SK-N-MC (cell line): Measurements from ENCODE around the gene EIF3F.
A peak's percentile ranks its signal among the peaks of the same experiment; 100 is the strongest.

ENCODE experiments used
- DNase-seq: peaks from one replicate; pipeline ENCODE4 v3.0.0-alpha.2; 2011; ENCODE audit warnings: low read depth, low spot score
- H3K27ac ChIP-seq: fragments of 200-600 bp; sonication (generic); 2 replicates; pipeline ENCODE4 v1.5.1; 2016; ENCODE audit warnings: mixed run types
- H3K36me3 ChIP-seq: fragments of 200-600 bp; sonication (generic); 2 replicates; pipeline ENCODE4 v1.6.1; 2017; ENCODE audit warnings: antibody characterized with exemption, low read length, mixed read lengths; ENCODE audit not compliant: insufficient read depth
- H3K4me3 ChIP-seq: fragments of 200-600 bp; sonication (generic); 2 replicates; pipeline ENCODE4 v1.5.1; 2016
- H3K9ac ChIP-seq: fragments of 200-600 bp; sonication (generic); 2 replicates; pipeline ENCODE4 v1.8.0; 2017; ENCODE audit warnings: mixed run types, mixed read lengths; ENCODE audit not compliant: insufficient read length
- H3K9me3 ChIP-seq: fragments of 200-600 bp; sonication (generic); 2 replicates; pipeline ENCODE4 v1.6.1; 2017; ENCODE audit warnings: low read depth, mild to moderate bottlenecking, antibody characterized with exemption, low read length, moderate library complexity, mixed read lengths
- EZH2 ChIP-seq: fragments of 200-600 bp; sonication (generic); IDR thresholded peaks from one replicate; pipeline ENCODE4 v1.6.1; 2017; ENCODE audit warnings: antibody characterized with exemption
- FOXP2 ChIP-seq: optimal IDR thresholded peaks from 2 replicates; pipeline ENCODE3; 2011; ENCODE audit warnings: mild to moderate bottlenecking, moderate library complexity; ENCODE audit not compliant: insufficient read depth; ENCODE audit errors: extremely low read length, control extremely low read depth
- POLR2AphosphoS5 ChIP-seq: IDR thresholded peaks from 2 replicates; pipeline ENCODE4 v1.6.1; 2012; ENCODE audit warnings: mild to moderate bottlenecking, low read depth, low read length, borderline replicate concordance

EIF3F gene, protein sequence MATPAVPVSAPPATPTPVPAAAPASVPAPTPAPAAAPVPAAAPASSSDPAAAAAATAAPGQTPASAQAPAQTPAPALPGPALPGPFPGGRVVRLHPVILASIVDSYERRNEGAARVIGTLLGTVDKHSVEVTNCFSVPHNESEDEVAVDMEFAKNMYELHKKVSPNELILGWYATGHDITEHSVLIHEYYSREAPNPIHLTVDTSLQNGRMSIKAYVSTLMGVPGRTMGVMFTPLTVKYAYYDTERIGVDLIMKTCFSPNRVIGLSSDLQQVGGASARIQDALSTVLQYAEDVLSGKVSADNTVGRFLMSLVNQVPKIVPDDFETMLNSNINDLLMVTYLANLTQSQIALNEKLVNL

DNA sequence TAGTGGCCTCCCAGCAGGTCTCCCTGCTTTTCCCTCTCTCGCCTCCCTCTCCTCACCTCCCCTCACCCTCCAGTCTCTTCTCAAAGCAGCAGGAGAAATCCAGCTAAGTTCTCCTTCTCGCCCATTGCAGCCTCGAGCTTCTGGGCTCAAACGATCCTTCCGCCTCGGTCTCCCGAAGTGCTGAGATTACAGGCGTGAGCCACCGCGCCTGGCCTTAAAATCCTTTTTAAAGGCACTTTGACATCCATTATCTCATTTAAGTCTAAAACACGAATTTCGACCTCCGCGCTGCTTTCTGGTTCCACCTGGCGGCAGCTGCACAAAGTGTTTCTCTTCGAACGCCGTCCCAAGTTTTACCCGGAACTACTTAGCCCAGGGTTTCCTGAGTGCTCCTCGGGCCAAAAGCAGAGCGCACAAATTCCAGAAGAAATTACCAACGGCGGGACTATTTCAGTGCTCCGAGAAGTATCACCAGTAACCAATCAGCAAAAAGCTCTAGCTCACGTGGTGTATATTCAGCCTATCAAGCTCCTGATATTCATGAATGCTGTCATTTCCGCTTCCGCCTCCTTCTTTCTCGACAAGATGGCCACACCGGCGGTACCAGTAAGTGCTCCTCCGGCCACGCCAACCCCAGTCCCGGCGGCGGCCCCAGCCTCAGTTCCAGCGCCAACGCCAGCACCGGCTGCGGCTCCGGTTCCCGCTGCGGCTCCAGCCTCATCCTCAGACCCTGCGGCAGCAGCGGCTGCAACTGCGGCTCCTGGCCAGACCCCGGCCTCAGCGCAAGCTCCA, at the start of gene EIF3F:
Gene EIF3F, plus strand, starts transcription at position 570 of the 792 bp plus-strand sequence. Its CDS starts 16 bp downstream, at position 586.
- TF ChIP-seq FOXP2 (no peak), EZH2 (no peak), POLR2AphosphoS5 (peak; percentile 50; the same call in 1 of the 2 replicates)
- Histone ChIP-seq H3K4me3 (peak within 1 kb of the TSS; percentile 80), H3K9ac (peak within 1 kb of the TSS; percentile 81), H3K27ac (no peak within 1 kb of the TSS), H3K9me3 (no peaks in the 10 kb centered on the region), H3K36me3 (peaks cover 31% of the 10 kb centered on the region)
- peak; percentile 99 for DNase-seq

DNA sequence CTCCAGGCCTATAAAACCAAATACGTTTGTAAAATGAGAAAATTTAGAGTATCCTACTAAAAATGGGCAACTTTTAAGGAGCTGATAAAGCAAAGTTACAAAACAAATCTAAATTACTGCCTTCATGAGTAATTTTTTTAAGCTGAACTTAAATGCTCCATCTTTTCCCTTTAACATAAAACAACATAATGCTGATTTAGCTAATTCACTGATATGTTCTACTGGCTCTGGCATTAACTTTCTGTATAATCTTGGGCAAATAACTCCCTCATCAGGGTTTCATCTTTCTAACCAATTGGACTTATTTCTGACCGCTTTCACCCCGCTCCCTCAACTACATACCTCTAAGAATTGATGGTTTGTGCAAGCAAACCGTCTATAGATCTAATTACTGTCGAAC, 46.0 kb upstream of the EIF3F start:
- Histone ChIP-seq H3K9ac (no peak overlapping the region), H3K27ac (no peak overlapping the region), H3K9me3 (no peaks in the 10 kb centered on the region), H3K36me3 (no peaks in the 10 kb centered on the region), H3K4me3 (no peak overlapping the region)
- no peak for TF ChIP-seq POLR2AphosphoS5
- no peak for TF ChIP-seq FOXP2
- no peak for TF ChIP-seq EZH2
- DNase-seq, result no peak

DNA sequence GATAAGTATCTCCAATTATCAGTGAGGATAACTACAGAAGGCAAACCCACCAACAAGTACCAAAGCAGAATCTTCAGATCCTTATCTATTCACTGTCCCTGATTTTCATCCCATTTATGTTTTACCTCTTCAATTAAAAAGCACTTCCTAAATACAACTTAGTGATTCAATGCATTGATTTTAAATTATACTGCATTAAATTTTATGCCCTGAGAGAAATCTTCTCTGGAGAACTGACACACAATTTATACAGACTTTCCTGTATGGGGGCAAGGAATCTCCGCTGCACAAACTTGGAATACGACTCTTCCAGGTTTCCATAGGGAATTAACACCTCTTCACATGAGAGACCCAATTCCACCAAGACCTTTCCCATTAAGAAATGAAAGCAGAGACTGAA, 45.5 kb upstream of the EIF3F start, which contains the start of gene OR10A3:
Gene OR10A3, minus strand, starts transcription at position 101 of the 400 bp plus-strand sequence. CDS start 2,188 bp downstream, outside the sequence.
- H3K27ac ChIP-seq, result no peak within 1 kb of the TSS
- TF ChIP-seq FOXP2, result no peak
- no peak for TF ChIP-seq EZH2
- TF ChIP-seq POLR2AphosphoS5, result no peak
- no peaks in the 10 kb centered on the region for H3K9me3 ChIP-seq
- H3K4me3 ChIP-seq, result no peak within 1 kb of the TSS
- no peaks in the 10 kb centered on the region for H3K36me3 ChIP-seq
- no peak within 1 kb of the TSS for H3K9ac ChIP-seq
- DNase-seq, result no peak

DNA sequence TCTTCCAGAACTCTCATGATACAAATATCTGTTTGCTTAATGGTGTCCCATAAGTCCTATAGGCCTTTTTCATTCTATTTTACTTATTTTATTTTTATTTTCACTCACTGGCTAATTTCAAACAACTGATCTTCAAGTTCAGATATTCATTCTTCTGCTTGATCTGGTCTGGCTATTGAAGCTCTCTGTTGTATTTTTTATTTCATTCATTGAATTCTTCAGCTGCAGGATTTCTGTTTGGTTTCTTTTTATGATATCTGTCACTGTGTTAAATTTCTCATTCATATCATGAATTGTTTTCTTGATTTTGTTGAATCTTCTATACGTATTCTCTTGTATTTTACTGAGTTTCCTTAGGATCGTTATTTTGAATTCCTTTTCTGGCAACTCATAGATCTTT, 43.0 kb upstream of the EIF3F start:
- Histone ChIP-seq H3K9me3 (no peaks in the 10 kb centered on the region), H3K36me3 (no peaks in the 10 kb centered on the region), H3K9ac (no peak overlapping the region), H3K27ac (no peak overlapping the region), H3K4me3 (no peak overlapping the region)
- no peak for DNase-seq
- TF ChIP-seq FOXP2, result no peak
- TF ChIP-seq POLR2AphosphoS5, result no peak
- TF ChIP-seq EZH2, result no peak

DNA sequence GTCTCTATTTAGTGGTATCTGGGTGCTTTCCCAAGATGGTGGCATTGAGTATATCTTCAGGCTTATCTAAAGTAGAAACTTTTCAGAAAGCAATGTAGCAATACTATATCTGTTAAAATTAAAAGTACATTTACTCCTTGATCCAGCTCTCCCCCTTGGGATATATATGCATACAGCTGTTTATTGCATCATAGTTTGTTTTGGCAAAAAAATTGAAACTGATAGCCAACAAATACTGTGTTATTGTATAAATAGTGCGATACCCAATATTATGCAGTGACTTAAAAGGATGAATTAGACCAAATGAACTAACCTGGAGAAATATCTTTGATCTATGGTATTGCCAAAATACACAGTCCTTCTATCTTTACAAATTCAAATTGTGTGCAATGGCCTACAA, 37.2 kb upstream of the EIF3F start:
- H3K27ac ChIP-seq, result no peak overlapping the region
- DNase-seq, result no peak
- no peaks in the 10 kb centered on the region for H3K9me3 ChIP-seq
- H3K36me3 ChIP-seq, result no peaks in the 10 kb centered on the region
- TF ChIP-seq EZH2 (no peak), POLR2AphosphoS5 (no peak), FOXP2 (no peak)
- H3K4me3 ChIP-seq, result no peak overlapping the region
- H3K9ac ChIP-seq, result no peak overlapping the region

DNA sequence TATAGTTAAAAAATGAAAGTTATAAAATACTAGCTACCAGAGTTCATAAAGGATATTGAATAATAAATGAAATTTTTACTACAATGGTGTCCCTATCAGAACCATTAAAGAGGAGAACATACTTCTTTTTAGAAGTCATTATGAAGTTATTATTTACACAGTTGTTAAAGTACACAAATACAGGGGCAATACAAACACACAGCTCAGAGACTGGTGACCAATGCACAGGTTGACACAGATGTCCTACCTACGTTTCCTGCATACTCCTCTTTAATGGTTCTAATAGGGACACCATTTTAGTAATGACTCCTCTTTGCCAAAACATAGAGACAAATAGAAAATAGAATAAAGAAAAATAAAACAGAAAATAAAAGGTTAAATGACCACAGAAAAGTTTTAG, 31.9 kb upstream of the EIF3F start:
- H3K9me3 ChIP-seq, result peaks cover 6% of the 10 kb centered on the region; the same call in 1 of the 2 replicates
- no peak overlapping the region for H3K4me3 ChIP-seq
- TF ChIP-seq FOXP2, result no peak
- TF ChIP-seq POLR2AphosphoS5, result no peak
- no peak for TF ChIP-seq EZH2
- H3K9ac ChIP-seq, result no peak overlapping the region
- no peak overlapping the region for H3K27ac ChIP-seq
- no peak for DNase-seq
- no peaks in the 10 kb centered on the region for H3K36me3 ChIP-seq

DNA sequence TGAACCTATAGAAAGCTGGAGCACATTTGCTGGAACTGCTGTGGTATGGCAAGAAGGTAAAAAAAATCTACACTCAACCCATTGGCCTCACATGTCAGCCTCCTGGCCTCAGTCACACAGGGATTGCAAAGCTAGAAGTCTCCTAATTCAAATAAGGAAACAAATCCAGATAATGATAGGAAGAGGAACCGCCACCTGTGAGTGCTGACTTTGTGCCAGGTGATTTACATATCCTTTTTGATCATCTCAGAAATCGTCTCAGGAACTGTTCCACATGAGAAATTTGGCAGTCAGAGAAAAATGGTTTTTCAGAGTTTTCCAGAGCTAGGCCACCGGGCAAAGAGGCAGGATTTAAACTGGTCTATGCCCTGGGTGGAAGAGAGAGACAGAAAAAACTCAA, 22.9 kb upstream of the EIF3F start:
- TF ChIP-seq FOXP2 (no peak), EZH2 (no peak), POLR2AphosphoS5 (no peak)
- DNase-seq, result no peak
- Histone ChIP-seq H3K4me3 (no peak overlapping the region), H3K9me3 (no peaks in the 10 kb centered on the region), H3K27ac (no peak overlapping the region), H3K36me3 (no peaks in the 10 kb centered on the region), H3K9ac (no peak overlapping the region)

DNA sequence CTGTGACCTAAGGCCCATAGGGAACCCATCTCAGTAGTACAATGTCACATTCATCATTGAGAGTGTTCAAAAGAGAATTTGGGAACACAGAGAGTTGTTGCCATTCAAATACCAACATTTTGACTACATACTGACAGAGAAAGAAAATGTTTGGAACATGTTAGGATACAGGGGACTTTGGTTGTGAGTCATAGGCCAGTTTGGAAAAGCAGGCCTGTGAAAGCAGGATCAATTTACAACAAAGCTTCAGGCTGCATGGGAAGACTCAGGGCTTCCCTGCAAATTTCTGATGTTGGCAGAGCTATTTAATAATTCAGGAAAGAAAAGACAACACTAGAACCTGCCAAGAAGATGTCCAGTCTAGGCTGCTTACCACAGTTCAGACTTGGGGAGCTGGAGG, 22.3 kb upstream of the EIF3F start:
- Histone ChIP-seq H3K9me3 (no peaks in the 10 kb centered on the region), H3K27ac (no peak overlapping the region), H3K4me3 (no peak overlapping the region), H3K36me3 (no peaks in the 10 kb centered on the region), H3K9ac (no peak overlapping the region)
- no peak for DNase-seq
- TF ChIP-seq FOXP2 (no peak), EZH2 (no peak), POLR2AphosphoS5 (no peak)
